Measurements from ENCODE around the gene FN1.

DNA sequence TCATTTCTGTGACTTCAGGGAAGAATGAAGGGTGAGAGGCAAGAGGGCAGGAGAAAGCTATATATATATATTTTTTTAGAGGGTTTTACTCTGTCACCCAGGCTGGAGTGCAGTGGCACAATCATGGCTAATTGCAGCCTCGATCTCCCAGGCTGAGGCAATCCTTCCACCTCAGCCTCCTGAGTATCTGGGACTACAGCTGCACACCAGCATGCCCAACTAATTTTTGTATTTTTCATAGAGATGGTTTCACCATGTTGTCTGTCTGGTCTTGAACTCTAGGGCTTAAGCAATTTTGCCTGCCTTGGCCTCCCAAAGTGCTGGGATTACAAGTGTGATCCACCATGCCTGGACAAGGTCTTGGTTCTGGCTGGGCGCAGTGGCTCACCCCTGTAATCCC lies 120.6 kb downstream of the FN1 start:
- TF ChIP-seq, protein P1, sequence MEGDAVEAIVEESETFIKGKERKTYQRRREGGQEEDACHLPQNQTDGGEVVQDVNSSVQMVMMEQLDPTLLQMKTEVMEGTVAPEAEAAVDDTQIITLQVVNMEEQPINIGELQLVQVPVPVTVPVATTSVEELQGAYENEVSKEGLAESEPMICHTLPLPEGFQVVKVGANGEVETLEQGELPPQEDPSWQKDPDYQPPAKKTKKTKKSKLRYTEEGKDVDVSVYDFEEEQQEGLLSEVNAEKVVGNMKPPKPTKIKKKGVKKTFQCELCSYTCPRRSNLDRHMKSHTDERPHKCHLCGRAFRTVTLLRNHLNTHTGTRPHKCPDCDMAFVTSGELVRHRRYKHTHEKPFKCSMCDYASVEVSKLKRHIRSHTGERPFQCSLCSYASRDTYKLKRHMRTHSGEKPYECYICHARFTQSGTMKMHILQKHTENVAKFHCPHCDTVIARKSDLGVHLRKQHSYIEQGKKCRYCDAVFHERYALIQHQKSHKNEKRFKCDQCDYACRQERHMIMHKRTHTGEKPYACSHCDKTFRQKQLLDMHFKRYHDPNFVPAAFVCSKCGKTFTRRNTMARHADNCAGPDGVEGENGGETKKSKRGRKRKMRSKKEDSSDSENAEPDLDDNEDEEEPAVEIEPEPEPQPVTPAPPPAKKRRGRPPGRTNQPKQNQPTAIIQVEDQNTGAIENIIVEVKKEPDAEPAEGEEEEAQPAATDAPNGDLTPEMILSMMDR (IDR thresholded peaks at IDR 0.05) = no peak
- TF ChIP-seq EP300 (IDR thresholded peaks at IDR 0.05) (no peak), POLR2A (IDR thresholded peaks at IDR 0.05) (no peak), POLR2AphosphoS5 (IDR thresholded peaks at IDR 0.05) (no peak)
